Endothelial cell of umbilical vein (primary cell): Measurements from ENCODE around the gene DPF1. TPM values are rescaled to one million over a fixed set of nuclear protein-coding genes. Genes with fewer than 3 reads are reported as not detected.

Experiments used
- BruUV-seq: library from RNA; stranded (reverse); fragments of 400-500 nt; replicated peaks from 2 replicates; lab custom pipeline; 2021; lab: Mats Ljungman, UMichigan
- CTCF ChIA-PET: fragments of 300-600, 350-600 bp; sonication (Branson Sonifier 250); formaldehyde crosslinking; loops from one replicate; lab custom pipeline; 2021; ENCODE audit warnings: antibody characterized with exemption, inconsistent platforms; lab: Charles Lee
- POLR2A ChIA-PET: fragments of 300-600, 350-600 bp; sonication (Branson Sonifier 250); formaldehyde crosslinking; loops from one replicate; lab custom pipeline; 2021; ENCODE audit warnings: antibody characterized with exemption, inconsistent platforms; lab: Charles Lee
- DNase-seq: peaks from one replicate; pipeline ENCODE4 v3.0.0-alpha.2; 2011; ENCODE audit warnings: low read depth, low spot score
- FAIRE-seq: peaks from 2 replicates; lab custom pipeline; 2011; peaks lifted over from hg19 to GRCh38; lab: Jason Lieb, UNC
- H2AFZ ChIP-seq: 2 replicates; pipeline ENCODE4 v1.6.0; 2012; ENCODE audit warnings: low read depth, low read length, control low read depth, inconsistent platforms
- H3K27ac ChIP-seq: 2 replicates; pipeline ENCODE4 v1.5.1; 2011; ENCODE audit warnings: low read depth, mild to moderate bottlenecking, control low read depth, low read length, moderate library complexity; ENCODE audit not compliant: insufficient read depth
- H3K27me3 ChIP-seq, 2 experiments: 2 replicates each; pipeline versions ENCODE4 v1.6.0 to v1.6.1; 2011; ENCODE audit warnings: low read length in 2 of 2, mixed read lengths in 1 of 2; ENCODE audit not compliant: control insufficient read depth in 2 of 2, insufficient read depth in 2 of 2
- H3K36me3 ChIP-seq, 2 experiments: 2 replicates in 1 of 2; 3 replicates in 1 of 2; pipeline ENCODE4 v1.5.1; 2011; ENCODE audit warnings: low read length in 2 of 2, mild to moderate bottlenecking in 1 of 2, moderate library complexity in 1 of 2; ENCODE audit not compliant: control insufficient read depth in 2 of 2, insufficient read depth in 2 of 2; ENCODE audit errors: extremely low read depth in 1 of 2
- H3K4me1 ChIP-seq: 3 replicates; pipeline ENCODE4 v1.5.1; 2011; ENCODE audit warnings: mild to moderate bottlenecking, low read length; ENCODE audit not compliant: control insufficient read depth, insufficient read depth; ENCODE audit errors: extremely low read depth
- H3K4me2 ChIP-seq: 2 replicates; pipeline ENCODE4 v1.6.1; 2011; ENCODE audit warnings: low read length, control low read depth, mixed read lengths; ENCODE audit not compliant: insufficient read depth
- H3K4me3 ChIP-seq, 3 experiments: fragments of 200-600 bp in 1 of 3; sonication (generic), shearing (Covaris generic) in 1 of 3; replicated peaks in 1 of 3; 2 replicates each; pipeline ENCODE4 v1.5.1; 2011 to 2016; ENCODE audit warnings: control low read depth in 3 of 3, low read length in 3 of 3, mild to moderate bottlenecking in 2 of 3, inconsistent platforms in 1 of 3, low read depth in 1 of 3, moderate library complexity in 1 of 3; ENCODE audit not compliant: insufficient read depth in 1 of 3
- H3K79me2 ChIP-seq: 2 replicates; pipeline ENCODE4 v1.6.0; 2012; ENCODE audit warnings: low read length, inconsistent platforms; ENCODE audit not compliant: control insufficient read depth, insufficient read depth
- H3K9ac ChIP-seq: replicated peaks from 2 replicates; pipeline ENCODE3; 2011; ENCODE audit warnings: low read length, control low read depth; ENCODE audit not compliant: insufficient read depth; ENCODE audit errors: extremely low read depth
- H3K9me1 ChIP-seq: replicated peaks from 3 replicates; pipeline ENCODE4 v1.6.0; 2011; ENCODE audit warnings: mild to moderate bottlenecking, low read length; ENCODE audit not compliant: control insufficient read depth, insufficient read depth; ENCODE audit errors: extremely low read depth
- H3K9me3 ChIP-seq: replicated peaks from 2 replicates; pipeline ENCODE4 v1.5.1; 2012; ENCODE audit warnings: low read length, inconsistent platforms; ENCODE audit not compliant: control insufficient read depth, insufficient read depth
- H4K20me1 ChIP-seq: replicated peaks from 2 replicates; pipeline ENCODE3; 2011; ENCODE audit warnings: mild to moderate bottlenecking, low read length; ENCODE audit not compliant: control insufficient read depth, insufficient read depth; ENCODE audit errors: extremely low read depth
- CTCF ChIP-seq, 2 donors: IDR thresholded peaks; 1 replicate in 1 of 2; 2 replicates in 1 of 2; pipeline ENCODE4 v1.5.1; 2011; ENCODE audit warnings: low read length in 2 of 2, mild to moderate bottlenecking in 2 of 2, moderate library complexity in 2 of 2, control low read depth in 1 of 2, inconsistent platforms in 1 of 2, low read depth in 1 of 2; ENCODE audit not compliant: insufficient read depth in 1 of 2; ENCODE audit errors: extremely low read depth in 1 of 2
- EZH2 ChIP-seq: IDR thresholded peaks from 2 replicates; pipeline ENCODE4 v1.6.1; 2012; ENCODE audit warnings: borderline replicate concordance, low read depth, mild to moderate bottlenecking, moderate library complexity, low read length, inconsistent platforms; ENCODE audit not compliant: severe bottlenecking
- FOS ChIP-seq: IDR thresholded peaks from 2 replicates; pipeline ENCODE4 v1.6.1; 2011; ENCODE audit warnings: mild to moderate bottlenecking, low read length, moderate library complexity, borderline replicate concordance; ENCODE audit not compliant: insufficient read depth
- GATA2 ChIP-seq: IDR thresholded peaks from 2 replicates; pipeline ENCODE4 v1.7.0; 2011; ENCODE audit warnings: low read depth, mild to moderate bottlenecking, moderate library complexity, mixed read lengths, low read length; ENCODE audit not compliant: insufficient read length, insufficient read depth
- JUN ChIP-seq: IDR thresholded peaks from 2 replicates; pipeline ENCODE4 v1.6.1; 2011; ENCODE audit warnings: borderline replicate concordance, low read depth; ENCODE audit not compliant: insufficient read length, insufficient read depth
- MAX ChIP-seq: IDR thresholded peaks from 2 replicates; pipeline ENCODE4 v1.6.1; 2011; ENCODE audit not compliant: insufficient read depth, insufficient read length
- MYC ChIP-seq: IDR thresholded peaks from one replicate; pipeline ENCODE4 v1.6.1; 2011; ENCODE audit warnings: mild to moderate bottlenecking, low read depth, low read length
- POLR2A ChIP-seq: IDR thresholded peaks from 2 replicates; pipeline ENCODE4 v1.6.1; 2012; ENCODE audit warnings: low read depth, mild to moderate bottlenecking, control low read depth, low read length
- POLR2AphosphoS5 ChIP-seq: IDR thresholded peaks from 2 replicates; pipeline ENCODE4 v1.6.1; 2012; ENCODE audit warnings: low read depth, mild to moderate bottlenecking, control low read depth, low read length, moderate library complexity; ENCODE audit not compliant: insufficient read depth
- dilution Hi-C: fragments of 300-500 bp; cut with MboI; formaldehyde crosslinking; loops from one replicate; pipeline ENCODE4 v1.15.0; 2019; ENCODE audit warnings: low sequenced_read_pairs; ENCODE audit not compliant: extremely low pct_ligation_motif_present
- intact Hi-C: fragments of 100-400 bp; cut with micrococcal nuclease; formaldehyde crosslinking; loops from one replicate; pipeline ENCODE4 v1.10.0; 2022
- polyA plus RNA-seq, 4 experiments: library from polyadenylated mRNA; depleted of rRNA in 3 of 4; stranded (reverse) in 3 of 4; unstranded in 1 of 4; fragments of >200 nt; gene quantifications; 2 replicates each; pipeline versions ENCODE4 v1.2.1 to v1.2.3, GENCODE V29; 2011 to 2012; ENCODE audit warnings: missing spikeins in 1 of 4
- total RNA-seq: library from RNA; stranded (reverse); gene quantifications from 2 replicates; pipeline ENCODE4 v1.2.3, GENCODE V29; 2021

The DPF1 gene
- total and polyA plus RNA-seq, 2 donors (not counting 3 experiments of a cell fraction or from before 2014, with no cell fraction given): 2.0 to 3.9 TPM

GRCh38 chr19:38172001-38172400 lies 52.0 kb downstream of the DPF1 start:
- no peaks in the 10 kb centered on the region for H3K9me3 ChIP-seq
- ChIA-PET CTCF (interaction anchor here (1.0 kb wide), 1 partner anchor 11 kb away, joined by 3 read pairs; no protein-coding TSS in a partner anchor), POLR2A (no interaction called here)
- H3K4me3 ChIP-seq: no peak overlapping the region
- H4K20me1 ChIP-seq: no peaks in the 10 kb centered on the region
- no peak overlapping the region for H2AFZ ChIP-seq
- no peak overlapping the region for H3K27ac ChIP-seq
- H3K4me2 ChIP-seq: no peak overlapping the region
- no peak overlapping the region for H3K9ac ChIP-seq
- H3K79me2 ChIP-seq: no peaks in the 10 kb centered on the region
- DNase-seq (no peak), FAIRE-seq (no peak)
- H3K9me1 ChIP-seq: no peaks in the 10 kb centered on the region
- no TSS peak for BruUV-seq
- dilution Hi-C loops: no loop called here
- H3K36me3 ChIP-seq: peaks cover 0 to 2% of the 10 kb centered on the region in 2 experiments
- TF ChIP-seq FOS: no peak
- no peak for TF ChIP-seq MYC
- no peak for TF ChIP-seq MAX
- TF ChIP-seq CTCF (IDR thresholded peaks at IDR 0.05; ENCODE audit: extremely low read depth in 1 of 2, insufficient read depth in 1 of 2, low read depth in 1 of 2, low read length in 2 of 2): no peak
- no peak for TF ChIP-seq EZH2
- no peak for TF ChIP-seq POLR2A
- TF ChIP-seq JUN: no peak
- TF ChIP-seq POLR2AphosphoS5: no peak
- TF ChIP-seq GATA2: no peak
- intact Hi-C loops: no loop called here
- no peaks in the 10 kb centered on the region for H3K4me1 ChIP-seq
- no peaks in the 10 kb centered on the region for H3K27me3 ChIP-seq
